GM12878 (cell line): ENCODE results near the gene ALDH18A1. TPM values are rescaled to one million over a fixed set of nuclear protein-coding genes. Genes with fewer than 3 reads are reported as not detected.
A peak's percentile ranks its signal among the peaks of the same experiment; 100 is the strongest.

Experiments
- BMI1 ChIP-seq: fragments of 450-650 bp; IDR thresholded peaks from 2 replicates; pipeline ENCODE4 v1.6.1; 2016; ENCODE audit warnings: mild to moderate bottlenecking, moderate library complexity, borderline replicate concordance
- CEBPB ChIP-seq, 2 experiments: fragments of 150-350 bp in 1 of 2; IDR thresholded peaks; 2 replicates each; pipeline ENCODE4 v1.6.1; 2012 to 2014; ENCODE audit warnings: low read depth in 2 of 2, low read length in 2 of 2, borderline replicate concordance in 1 of 2, inconsistent platforms in 1 of 2
- CREB1 ChIP-seq: IDR thresholded peaks from 2 replicates; pipeline ENCODE4 v1.6.1; 2012; ENCODE audit warnings: low read depth, mild to moderate bottlenecking, inconsistent platforms
- DPF2 ChIP-seq: fragments of 450-650 bp; IDR thresholded peaks from 2 replicates; pipeline ENCODE4 v1.6.1; 2017; ENCODE audit warnings: mild to moderate bottlenecking
- EGR1 ChIP-seq, 2 experiments: IDR thresholded peaks; 1 replicate in 1 of 2; 2 replicates in 1 of 2; pipeline ENCODE4 v1.6.1; 2011 to 2012; ENCODE audit warnings: low read depth in 2 of 2, low read length in 2 of 2, borderline replicate concordance in 1 of 2, mild to moderate bottlenecking in 1 of 2, moderate library complexity in 1 of 2
- FOXK2 ChIP-seq: fragments of 450-650 bp; IDR thresholded peaks from 2 replicates; pipeline ENCODE4 v1.6.1; 2017; ENCODE audit warnings: mild to moderate bottlenecking, moderate library complexity
- HDGF ChIP-seq: fragments of 450-650 bp; IDR thresholded peaks from 2 replicates; pipeline ENCODE4 v1.6.1; 2016; ENCODE audit warnings: antibody characterized with exemption
- HSF1 ChIP-seq: fragments of 150-350 bp; IDR thresholded peaks from 2 replicates; pipeline ENCODE4 v1.6.1; 2014; ENCODE audit warnings: mild to moderate bottlenecking, low read depth, low read length
- MEF2B ChIP-seq: fragments of 450-650 bp; IDR thresholded peaks from 2 replicates; pipeline ENCODE4 v1.6.1; 2018; ENCODE audit warnings: mild to moderate bottlenecking, moderate library complexity; ENCODE audit not compliant: partially characterized antibody, poor library complexity, severe bottlenecking
- MXI1 ChIP-seq: fragments of 150-350 bp; IDR thresholded peaks from 2 replicates; pipeline ENCODE4 v1.6.1; 2011; ENCODE audit warnings: low read depth, mild to moderate bottlenecking, inconsistent platforms, low read length, improper control_type of control experiment
- MYC ChIP-seq: IDR thresholded peaks from 2 replicates; pipeline ENCODE4 v1.6.1; 2011; ENCODE audit warnings: mild to moderate bottlenecking, low read length, moderate library complexity, inconsistent platforms; ENCODE audit not compliant: insufficient read depth, insufficient replicate concordance, insufficient read length, severe bottlenecking
- NR2C1 ChIP-seq: fragments of 450-650 bp; IDR thresholded peaks from 2 replicates; pipeline ENCODE4 v1.6.1; 2017; ENCODE audit warnings: antibody characterized with exemption, mild to moderate bottlenecking, moderate library complexity
- NR2F1 ChIP-seq: fragments of 450-650 bp; conservative IDR thresholded peaks from 2 replicates; pipeline ENCODE4 v1.6.1; 2017; ENCODE audit warnings: mild to moderate bottlenecking
- POU2F2 ChIP-seq: IDR thresholded peaks from 3 replicates; pipeline ENCODE4 v1.6.1; 2011; ENCODE audit warnings: low read depth, mild to moderate bottlenecking, low read length, borderline replicate concordance
- RFX5 ChIP-seq: IDR thresholded peaks from 2 replicates; pipeline ENCODE4 v1.6.1; 2011; ENCODE audit warnings: low read depth, low read length, improper control_type of control experiment
- SIN3A ChIP-seq: IDR thresholded peaks from 2 replicates; pipeline ENCODE4 v1.6.1; 2012; ENCODE audit warnings: low read depth, low read length, improper control_type of control experiment
- SIX5 ChIP-seq: IDR thresholded peaks from 2 replicates; pipeline ENCODE4 v1.6.1; 2011; ENCODE audit warnings: mild to moderate bottlenecking, low read depth, low read length, moderate library complexity; ENCODE audit not compliant: severe bottlenecking
- SP1 ChIP-seq: IDR thresholded peaks from one replicate; pipeline ENCODE4 v1.6.1; 2011; ENCODE audit warnings: low read depth, low read length
- SUZ12 ChIP-seq: fragments of 200-600 bp; sonication (generic); IDR thresholded peaks from one replicate; pipeline ENCODE4 v1.6.1; 2018; ENCODE audit warnings: antibody characterized with exemption, mild to moderate bottlenecking; ENCODE audit not compliant: unreplicated experiment
- YY1 ChIP-seq: IDR thresholded peaks from 2 replicates; pipeline ENCODE4 v1.6.1; 2011; ENCODE audit warnings: low read depth, mild to moderate bottlenecking, low read length
- ZNF217 ChIP-seq: fragments of 450-650 bp; IDR thresholded peaks from 2 replicates; pipeline ENCODE4 v1.6.1; 2017; ENCODE audit warnings: antibody characterized with exemption, mild to moderate bottlenecking
- ZNF24 ChIP-seq: fragments of 450-650 bp; IDR thresholded peaks from 2 replicates; pipeline ENCODE4 v1.6.1; 2017; ENCODE audit warnings: antibody characterized with exemption, mild to moderate bottlenecking
- polyA plus RNA-seq, 11 experiments: library from polyadenylated mRNA; depleted of rRNA in 4 of 11; unstranded in 6 of 11; stranded (reverse) in 5 of 11; fragments of >200 nt; fragmentation: Nextera tagmentation in 4 of 11; fragmentation: Illumina TruSeq in 1 of 11; extraction: Ambion mirVana in 4 of 11; extraction: Trizol in 1 of 11; gene quantifications; 1 replicate in 1 of 11; 2 replicates in 10 of 11; pipeline versions ENCODE4 v1.2.1 to v1.2.3, GENCODE V29; 2011 to 2016; ENCODE audit warnings: inconsistent platforms in 2 of 11, missing spikeins in 2 of 11, low read depth in 1 of 11
- total RNA-seq, 4 experiments: library from RNA; depleted of rRNA in 3 of 4; stranded (reverse); fragments of >200 nt in 3 of 4; fragmentation: Illumina TruSeq in 1 of 4; extraction: Trizol in 1 of 4; gene quantifications; 2 replicates each; pipeline versions ENCODE4 v1.2.1 to v1.2.3, GENCODE V29; 2013 to 2021
- TF ChIP-seq, protein P1 (sequence below): fragments of 450-650 bp; formaldehyde crosslinking; IDR thresholded peaks from 2 replicates; pipeline ENCODE4 v1.4.0; 2020; ENCODE audit warnings: mild to moderate bottlenecking, moderate library complexity
- TF ChIP-seq, protein P2 (sequence below): IDR thresholded peaks from 2 replicates; pipeline ENCODE4 v1.6.1; 2011; ENCODE audit warnings: borderline replicate concordance, low read depth, mild to moderate bottlenecking, moderate library complexity, mixed read lengths, low read length; ENCODE audit not compliant: insufficient read depth; ENCODE audit errors: extremely low read length

The ALDH18A1 gene
- total and polyA plus RNA-seq, 10 of the 15 experiments (the other 5 are each of a cell fraction or from before 2014, with no cell fraction given): 24.3 to 118 (median 99.3) TPM

GRCh38 chr10:95656291-95657164, at the start of gene ALDH18A1 (continued):
- TF ChIP-seq, protein P1, sequence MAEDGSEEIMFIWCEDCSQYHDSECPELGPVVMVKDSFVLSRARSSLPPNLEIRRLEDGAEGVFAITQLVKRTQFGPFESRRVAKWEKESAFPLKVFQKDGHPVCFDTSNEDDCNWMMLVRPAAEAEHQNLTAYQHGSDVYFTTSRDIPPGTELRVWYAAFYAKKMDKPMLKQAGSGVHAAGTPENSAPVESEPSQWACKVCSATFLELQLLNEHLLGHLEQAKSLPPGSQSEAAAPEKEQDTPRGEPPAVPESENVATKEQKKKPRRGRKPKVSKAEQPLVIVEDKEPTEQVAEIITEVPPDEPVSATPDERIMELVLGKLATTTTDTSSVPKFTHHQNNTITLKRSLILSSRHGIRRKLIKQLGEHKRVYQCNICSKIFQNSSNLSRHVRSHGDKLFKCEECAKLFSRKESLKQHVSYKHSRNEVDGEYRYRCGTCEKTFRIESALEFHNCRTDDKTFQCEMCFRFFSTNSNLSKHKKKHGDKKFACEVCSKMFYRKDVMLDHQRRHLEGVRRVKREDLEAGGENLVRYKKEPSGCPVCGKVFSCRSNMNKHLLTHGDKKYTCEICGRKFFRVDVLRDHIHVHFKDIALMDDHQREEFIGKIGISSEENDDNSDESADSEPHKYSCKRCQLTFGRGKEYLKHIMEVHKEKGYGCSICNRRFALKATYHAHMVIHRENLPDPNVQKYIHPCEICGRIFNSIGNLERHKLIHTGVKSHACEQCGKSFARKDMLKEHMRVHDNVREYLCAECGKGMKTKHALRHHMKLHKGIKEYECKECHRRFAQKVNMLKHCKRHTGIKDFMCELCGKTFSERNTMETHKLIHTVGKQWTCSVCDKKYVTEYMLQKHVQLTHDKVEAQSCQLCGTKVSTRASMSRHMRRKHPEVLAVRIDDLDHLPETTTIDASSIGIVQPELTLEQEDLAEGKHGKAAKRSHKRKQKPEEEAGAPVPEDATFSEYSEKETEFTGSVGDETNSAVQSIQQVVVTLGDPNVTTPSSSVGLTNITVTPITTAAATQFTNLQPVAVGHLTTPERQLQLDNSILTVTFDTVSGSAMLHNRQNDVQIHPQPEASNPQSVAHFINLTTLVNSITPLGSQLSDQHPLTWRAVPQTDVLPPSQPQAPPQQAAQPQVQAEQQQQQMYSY (CRISPR knock-in tag): no peak
- peak; percentile 7 for TF ChIP-seq MEF2B
- TF ChIP-seq HSF1: no peak
- 0 out of 3 replicates have a peak, but pooled peaks have one; percentile 5 for TF ChIP-seq POU2F2
- peak; percentile 54 for TF ChIP-seq SP1
- TF ChIP-seq CEBPB (IDR thresholded peaks at IDR 0.05; ENCODE audit: borderline replicate concordance in 1 of 2, low read depth in 2 of 2, low read length in 2 of 2): no peak
- TF ChIP-seq EGR1 (IDR thresholded peaks at IDR 0.05; ENCODE audit: borderline replicate concordance in 1 of 2, low read depth in 2 of 2, low read length in 2 of 2): peak; percentile 71 to 85; a peak in 2 of 3 replicates
- peak; percentile 20; the same call in 1 of the 2 replicates for TF ChIP-seq YY1
- peak; percentile 100 for TF ChIP-seq ZNF217
- TF ChIP-seq NR2C1: 0 out of 2 replicates have a peak, but pooled peaks have one; percentile 23
- TF ChIP-seq SIX5: peak; percentile 15
- peak; percentile 40 for TF ChIP-seq NR2F1
- TF ChIP-seq FOXK2: no peak
- TF ChIP-seq SIN3A: 0 out of 2 replicates have a peak, but pooled peaks have one; percentile 27
- no peak for TF ChIP-seq BMI1
- TF ChIP-seq, protein P2, sequence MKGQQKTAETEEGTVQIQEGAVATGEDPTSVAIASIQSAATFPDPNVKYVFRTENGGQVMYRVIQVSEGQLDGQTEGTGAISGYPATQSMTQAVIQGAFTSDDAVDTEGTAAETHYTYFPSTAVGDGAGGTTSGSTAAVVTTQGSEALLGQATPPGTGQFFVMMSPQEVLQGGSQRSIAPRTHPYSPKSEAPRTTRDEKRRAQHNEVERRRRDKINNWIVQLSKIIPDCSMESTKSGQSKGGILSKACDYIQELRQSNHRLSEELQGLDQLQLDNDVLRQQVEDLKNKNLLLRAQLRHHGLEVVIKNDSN: peak; percentile 36
- no peak for TF ChIP-seq SUZ12
- peak; percentile 93 for TF ChIP-seq DPF2
- TF ChIP-seq RFX5: no peak
- TF ChIP-seq MXI1: peak; percentile 94
- peak; percentile 87 for TF ChIP-seq CREB1
- TF ChIP-seq MYC: peak; percentile 70
- TF ChIP-seq HDGF: 0 out of 2 replicates have a peak, but pooled peaks have one; percentile 24
- TF ChIP-seq ZNF24: peak; percentile 74; the same call in 1 of the 2 replicates
